Liver (tissue), 9 donors: Measurements from ENCODE around the gene TRERF1. TPM values are rescaled to one million over a fixed set of nuclear protein-coding genes. Genes with fewer than 3 reads are reported as not detected.

Experiments used
- DNase-seq: peaks from one replicate; pipeline ENCODE4 v3.0.0-alpha.2; 2017; ENCODE audit warnings: low spot score
- H3K27ac ChIP-seq, 2 donors: one replicate each; pipeline ENCODE4 v1.7.0; 2013; ENCODE audit warnings: inconsistent platforms in 2 of 2, low read length in 2 of 2, control low read depth in 1 of 2, low read depth in 1 of 2, mild to moderate bottlenecking in 1 of 2
- H3K27me3 ChIP-seq, 4 donors: one replicate each; pipeline versions ENCODE4 v1.6.1 to v1.7.0; 2013; ENCODE audit warnings: low read length in 3 of 4, inconsistent platforms in 1 of 4, mild to moderate bottlenecking in 1 of 4, moderate library complexity in 1 of 4; ENCODE audit not compliant: control insufficient read depth in 4 of 4, insufficient read depth in 4 of 4
- H3K36me3 ChIP-seq, 4 donors: one replicate each; pipeline versions ENCODE4 v1.6.1 to v1.7.0; 2013; ENCODE audit warnings: low read length in 3 of 4, mild to moderate bottlenecking in 3 of 4, low read depth in 1 of 4, moderate library complexity in 1 of 4; ENCODE audit not compliant: control insufficient read depth in 4 of 4, insufficient read depth in 3 of 4
- H3K4me1 ChIP-seq, 4 donors: one replicate each; pipeline versions ENCODE4 v1.6.1 to v1.7.0; 2013; ENCODE audit warnings: low read length in 3 of 4, mild to moderate bottlenecking in 3 of 4, moderate library complexity in 1 of 4; ENCODE audit not compliant: control insufficient read depth in 4 of 4, insufficient read depth in 4 of 4
- H3K4me3 ChIP-seq, 3 donors: one replicate each; pipeline versions ENCODE4 v1.6.1 to v1.7.0; 2013; ENCODE audit warnings: low read length in 3 of 3, control low read depth in 1 of 3, low read depth in 1 of 3, mild to moderate bottlenecking in 1 of 3
- H3K9ac ChIP-seq, 2 donors: one replicate each; pipeline ENCODE4 v1.7.0; 2013; ENCODE audit warnings: low read length in 2 of 2, mild to moderate bottlenecking in 2 of 2, moderate library complexity in 2 of 2, control low read depth in 1 of 2, low read depth in 1 of 2
- H3K9me3 ChIP-seq, 4 donors: one replicate each; pipeline versions ENCODE4 v1.6.1 to v1.7.0; 2013; ENCODE audit warnings: low read length in 3 of 4; ENCODE audit not compliant: control insufficient read depth in 4 of 4
- EGR1 ChIP-seq, 2 donors: IDR thresholded peaks; 2 replicates each; pipeline ENCODE4 v1.6.1; 2016 to 2018; ENCODE audit warnings: antibody characterized with exemption in 2 of 2, low read depth in 2 of 2
- FOXA1 ChIP-seq: IDR thresholded peaks from 2 replicates; pipeline ENCODE4 v1.6.1; 2016; ENCODE audit warnings: antibody characterized with exemption
- FOXA2 ChIP-seq: IDR thresholded peaks from 2 replicates; pipeline ENCODE4 v1.6.1; 2016; ENCODE audit warnings: antibody characterized with exemption
- GABPA ChIP-seq, 2 donors: IDR thresholded peaks in 1 of 2; conservative IDR thresholded peaks in 1 of 2; 2 replicates each; pipeline ENCODE4 v1.6.1; 2016; ENCODE audit warnings: antibody characterized with exemption in 2 of 2, mild to moderate bottlenecking in 1 of 2, moderate library complexity in 1 of 2
- HNF4A ChIP-seq, 2 donors: conservative IDR thresholded peaks; 2 replicates each; pipeline ENCODE4 v1.6.1; 2016; ENCODE audit warnings: antibody characterized with exemption in 2 of 2, mild to moderate bottlenecking in 2 of 2
- HNF4G ChIP-seq: IDR thresholded peaks from 2 replicates; pipeline ENCODE4 v1.6.1; 2016; ENCODE audit warnings: antibody characterized with exemption
- JUND ChIP-seq, 2 donors: IDR thresholded peaks; 2 replicates each; pipeline ENCODE4 v1.6.1; 2016; ENCODE audit warnings: antibody characterized with exemption in 2 of 2
- NR2F2 ChIP-seq: IDR thresholded peaks from 2 replicates; pipeline ENCODE4 v1.6.1; 2016; ENCODE audit warnings: antibody characterized with exemption
- RAD21 ChIP-seq, 2 donors: IDR thresholded peaks; 2 replicates each; pipeline ENCODE4 v1.6.1; 2016; ENCODE audit warnings: antibody characterized with exemption in 2 of 2, mild to moderate bottlenecking in 2 of 2
- RXRA ChIP-seq, 2 donors: IDR thresholded peaks; 2 replicates each; pipeline ENCODE4 v1.6.1; 2017 to 2018; ENCODE audit warnings: antibody characterized with exemption in 2 of 2, mild to moderate bottlenecking in 1 of 2
- TAF1 ChIP-seq: conservative IDR thresholded peaks from 2 replicates; pipeline ENCODE4 v1.6.1; 2016; ENCODE audit warnings: antibody characterized with exemption, mild to moderate bottlenecking
- YY1 ChIP-seq: IDR thresholded peaks from 2 replicates; pipeline ENCODE4 v1.6.1; 2016; ENCODE audit warnings: antibody characterized with exemption, mild to moderate bottlenecking
- WGBS: extraction: QIAGEN DNeasy Blood & Tissue Kit; methylation state at CpG from one replicate; pipeline ENCODE4 v1.1.7; 2013; 5-methylcytosine and 5-hydroxymethylcytosine counted together
- polyA plus RNA-seq, 2 donors: library from polyadenylated mRNA; stranded (reverse) in 1 of 2; unstranded in 1 of 2; fragments of 200-250 nt in 1 of 2; fragments of >200 nt in 1 of 2; fragmentation: Nextera tagmentation in 1 of 2; extraction: Ambion mirVana in 1 of 2; gene quantifications; one replicate each; pipeline versions ENCODE4 v1.2.1 to v1.2.3, GENCODE V29; 2013 to 2015
- total RNA-seq, 2 donors: library from RNA; depleted of rRNA; stranded (reverse); fragments of >200 nt; gene quantifications; one replicate each; pipeline ENCODE4 v1.2.3, GENCODE V29; 2014
- TF ChIP-seq, protein P1 (sequence below): IDR thresholded peaks from 2 replicates; pipeline ENCODE4 v1.6.1; 2016; ENCODE audit warnings: antibody characterized with exemption
- TF ChIP-seq, protein P2 (sequence below): IDR thresholded peaks from 2 replicates; pipeline ENCODE4 v1.6.1; 2016; ENCODE audit warnings: antibody characterized with exemption
- TF ChIP-seq, protein P3 (sequence below): IDR thresholded peaks from 2 replicates; pipeline ENCODE4 v1.6.1; 2016; ENCODE audit warnings: antibody characterized with exemption, mild to moderate bottlenecking
- donor health status: healthy.
- donor health status: healthy.
- donor health status: healthy.
- donor health status: healthy.
- donor health status: healthy.

TRERF1 gene
- total and polyA plus RNA-seq, 4 donors: 0.33 to 1.3 (median 0.68) TPM

DNA sequence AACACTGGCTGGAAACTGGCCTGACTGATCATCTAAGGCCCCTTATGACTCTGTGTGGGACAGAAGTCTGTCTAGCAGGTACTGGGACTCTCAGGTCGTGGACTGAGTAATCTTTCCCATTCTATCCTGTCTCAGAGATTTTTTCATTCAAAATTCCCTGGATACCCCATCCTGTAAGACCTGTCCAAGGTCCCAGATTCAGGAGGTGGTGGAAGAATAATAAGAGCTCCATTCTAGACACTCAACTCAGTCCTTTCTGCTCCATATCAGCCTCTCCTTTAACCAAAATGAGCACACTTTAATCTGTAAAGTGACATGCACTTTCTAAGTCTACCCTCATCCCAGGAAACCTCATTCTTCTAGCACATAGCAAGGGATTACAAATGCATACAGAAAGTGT lies 151.5 kb downstream of the TRERF1 start (continued):
- TF ChIP-seq, protein P1, sequence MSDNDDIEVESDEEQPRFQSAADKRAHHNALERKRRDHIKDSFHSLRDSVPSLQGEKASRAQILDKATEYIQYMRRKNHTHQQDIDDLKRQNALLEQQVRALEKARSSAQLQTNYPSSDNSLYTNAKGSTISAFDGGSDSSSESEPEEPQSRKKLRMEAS: no peak
- TF ChIP-seq HNF4G: no peak

DNA sequence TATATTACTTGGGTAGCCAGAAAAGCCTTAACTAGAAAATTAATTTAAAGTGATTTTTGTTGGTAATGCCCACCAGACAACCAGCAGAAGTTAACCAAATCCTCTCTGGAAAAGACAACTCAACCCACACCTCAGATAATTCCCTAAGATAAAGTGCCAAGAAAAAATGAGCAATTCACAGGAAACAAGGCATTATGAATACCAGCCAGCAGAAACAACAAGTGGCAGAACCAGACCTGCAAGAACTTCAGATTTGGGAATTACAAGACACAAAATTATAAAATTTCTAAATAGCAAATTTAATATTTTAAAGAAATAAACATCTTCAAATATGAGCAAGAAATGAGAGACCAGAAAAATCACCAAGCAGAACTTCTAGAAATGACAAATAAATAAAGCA lies 154.1 kb downstream of the TRERF1 start:
- no peak for DNase-seq
- Histone ChIP-seq H3K9me3 (no peaks in the 10 kb centered on the region), H3K4me1 (no peaks in the 10 kb centered on the region), H3K27me3 (no peaks in the 10 kb centered on the region), H3K36me3 (no peaks in the 10 kb centered on the region), H3K27ac (no peak overlapping the region), H3K9ac (no peak overlapping the region), H3K4me3 (no peak overlapping the region)
- TF ChIP-seq YY1 (no peak), RXRA (IDR thresholded peaks at IDR 0.05) (no peak), TAF1 (no peak), RAD21 (IDR thresholded peaks at IDR 0.05) (no peak), FOXA1 (no peak), EGR1 (IDR thresholded peaks at IDR 0.05; ENCODE audit: low read depth in 2 of 2) (no peak), HNF4A (conservative IDR thresholded peaks at IDR 0.05) (no peak), JUND (IDR thresholded peaks at IDR 0.05) (no peak), NR2F2 (no peak)
- TF ChIP-seq, protein P1: no peak

DNA sequence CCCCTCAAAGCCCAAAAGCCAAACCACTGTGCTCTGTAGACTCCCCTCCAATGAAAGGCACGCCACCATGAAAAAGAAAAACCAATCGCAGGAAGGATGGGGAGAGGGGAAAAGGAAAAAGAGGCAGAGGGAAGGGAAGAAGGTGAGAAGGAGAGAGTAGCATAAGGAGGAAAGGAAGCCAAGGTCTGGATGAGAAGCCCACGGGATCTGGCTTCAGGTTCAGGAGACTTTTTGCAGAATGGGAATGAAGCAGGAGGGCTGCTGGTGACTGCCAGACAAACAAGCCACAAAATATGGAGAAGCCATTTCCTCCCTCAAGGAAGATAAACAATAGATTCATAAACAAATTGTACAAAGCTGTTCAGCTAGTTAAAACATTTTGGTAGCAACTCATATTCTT lies 155.1 kb downstream of the TRERF1 start:
- H3K4me3 ChIP-seq: no peak overlapping the region
- DNase-seq: no peak
- 94% methylated on average over 3 of the region's 3 CpGs for WGBS
- H3K4me1 ChIP-seq: no peaks in the 10 kb centered on the region
- no peak for TF ChIP-seq EGR1 (IDR thresholded peaks at IDR 0.05; ENCODE audit: low read depth in 2 of 2)
- no peak for TF ChIP-seq HNF4A (conservative IDR thresholded peaks at IDR 0.05)
- no peak for TF ChIP-seq FOXA2
- TF ChIP-seq, protein P2, sequence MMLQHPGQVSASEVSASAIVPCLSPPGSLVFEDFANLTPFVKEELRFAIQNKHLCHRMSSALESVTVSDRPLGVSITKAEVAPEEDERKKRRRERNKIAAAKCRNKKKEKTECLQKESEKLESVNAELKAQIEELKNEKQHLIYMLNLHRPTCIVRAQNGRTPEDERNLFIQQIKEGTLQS: no peak
- no peak for TF ChIP-seq TAF1
- TF ChIP-seq FOXA1: no peak
- TF ChIP-seq GABPA (IDR thresholded peaks at IDR 0.05 in 1 of 2, conservative IDR thresholded peaks at IDR 0.05 in 1 of 2): no peak
- TF ChIP-seq HNF4G: no peak
- TF ChIP-seq JUND (IDR thresholded peaks at IDR 0.05): no peak
- TF ChIP-seq, protein P3, sequence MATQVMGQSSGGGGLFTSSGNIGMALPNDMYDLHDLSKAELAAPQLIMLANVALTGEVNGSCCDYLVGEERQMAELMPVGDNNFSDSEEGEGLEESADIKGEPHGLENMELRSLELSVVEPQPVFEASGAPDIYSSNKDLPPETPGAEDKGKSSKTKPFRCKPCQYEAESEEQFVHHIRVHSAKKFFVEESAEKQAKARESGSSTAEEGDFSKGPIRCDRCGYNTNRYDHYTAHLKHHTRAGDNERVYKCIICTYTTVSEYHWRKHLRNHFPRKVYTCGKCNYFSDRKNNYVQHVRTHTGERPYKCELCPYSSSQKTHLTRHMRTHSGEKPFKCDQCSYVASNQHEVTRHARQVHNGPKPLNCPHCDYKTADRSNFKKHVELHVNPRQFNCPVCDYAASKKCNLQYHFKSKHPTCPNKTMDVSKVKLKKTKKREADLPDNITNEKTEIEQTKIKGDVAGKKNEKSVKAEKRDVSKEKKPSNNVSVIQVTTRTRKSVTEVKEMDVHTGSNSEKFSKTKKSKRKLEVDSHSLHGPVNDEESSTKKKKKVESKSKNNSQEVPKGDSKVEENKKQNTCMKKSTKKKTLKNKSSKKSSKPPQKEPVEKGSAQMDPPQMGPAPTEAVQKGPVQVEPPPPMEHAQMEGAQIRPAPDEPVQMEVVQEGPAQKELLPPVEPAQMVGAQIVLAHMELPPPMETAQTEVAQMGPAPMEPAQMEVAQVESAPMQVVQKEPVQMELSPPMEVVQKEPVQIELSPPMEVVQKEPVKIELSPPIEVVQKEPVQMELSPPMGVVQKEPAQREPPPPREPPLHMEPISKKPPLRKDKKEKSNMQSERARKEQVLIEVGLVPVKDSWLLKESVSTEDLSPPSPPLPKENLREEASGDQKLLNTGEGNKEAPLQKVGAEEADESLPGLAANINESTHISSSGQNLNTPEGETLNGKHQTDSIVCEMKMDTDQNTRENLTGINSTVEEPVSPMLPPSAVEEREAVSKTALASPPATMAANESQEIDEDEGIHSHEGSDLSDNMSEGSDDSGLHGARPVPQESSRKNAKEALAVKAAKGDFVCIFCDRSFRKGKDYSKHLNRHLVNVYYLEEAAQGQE: no peak
- no peaks in the 10 kb centered on the region for H3K27me3 ChIP-seq
- no peak overlapping the region for H3K27ac ChIP-seq
- no peaks in the 10 kb centered on the region for H3K9me3 ChIP-seq
- H3K9ac ChIP-seq: no peak overlapping the region
- H3K36me3 ChIP-seq: no peaks in the 10 kb centered on the region
